HG02885 (cell line): ENCODE results near the gene GRIK2.

Experiments used
- ATAC-seq: cut with Tn5 transposase; IDR thresholded peaks from one replicate; pipeline ENCODE4 v1.9.1; 2021; ENCODE audit warnings: mild to moderate bottlenecking; ENCODE audit not compliant: unreplicated experiment, poor library complexity

GRIK2 gene

GRCh38 chr6:101935732-101936131, 542.2 kb downstream of the GRIK2 start:
- no peak for ATAC-seq

- no peak for ATAC-seq
Observed at GRCh38 chr6:101936516-101936915, 543.0 kb downstream of the GRIK2 start.

GRCh38 chr6:101937108-101937507, 543.6 kb downstream of the GRIK2 start:
- no peak for ATAC-seq

GRCh38 chr6:101940391-101940790, 546.9 kb downstream of the GRIK2 start:
- ATAC-seq, result no peak

GRCh38 chr6:101956961-101957360, 563.5 kb downstream of the GRIK2 start:
- ATAC-seq, result no peak

- ATAC-seq, result no peak
Observed at GRCh38 chr6:101961357-101961756, 567.8 kb downstream of the GRIK2 start.

- no peak for ATAC-seq
Observed at GRCh38 chr6:101980924-101981323, 587.4 kb downstream of the GRIK2 start.

GRCh38 chr6:101986476-101986875, 593.0 kb downstream of the GRIK2 start:
- ATAC-seq, result peak; percentile 47

- ATAC-seq, result no peak
Observed at GRCh38 chr6:101992286-101992685, 598.8 kb downstream of the GRIK2 start.

- no peak for ATAC-seq
Observed at GRCh38 chr6:101994521-101994920, 601.0 kb downstream of the GRIK2 start.

GRCh38 chr6:102015431-102015830, 621.9 kb downstream of the GRIK2 start:
- no peak for ATAC-seq

- ATAC-seq, result no peak
Observed at GRCh38 chr6:102022281-102022680, 628.8 kb downstream of the GRIK2 start.

- no peak for ATAC-seq
Observed at GRCh38 chr6:102022803-102023202, 629.3 kb downstream of the GRIK2 start.

- ATAC-seq, result no peak
Observed at GRCh38 chr6:102023977-102024657, 630.6 kb downstream of the GRIK2 start.

GRCh38 chr6:102026649-102027048, 633.1 kb downstream of the GRIK2 start:
- no peak for ATAC-seq

- no peak for ATAC-seq
Observed at GRCh38 chr6:102028176-102028575, 634.7 kb downstream of the GRIK2 start.

GRCh38 chr6:102038964-102039363, 645.5 kb downstream of the GRIK2 start:
- no peak for ATAC-seq

- ATAC-seq, result no peak
Observed at GRCh38 chr6:102039441-102039840, 645.9 kb downstream of the GRIK2 start.

- ATAC-seq, result no peak
Observed at GRCh38 chr6:102051001-102051400, 657.5 kb downstream of the GRIK2 start.

GRCh38 chr6:102051720-102052119, 658.2 kb downstream of the GRIK2 start:
- ATAC-seq, result no peak

- no peak for ATAC-seq
Observed at GRCh38 chr6:102064142-102064541, 670.6 kb downstream of the GRIK2 start.

- ATAC-seq, result no peak
Observed at GRCh38 chr6:102066301-102066700, 672.8 kb downstream of the GRIK2 start.
